Hepatocyte (in vitro differentiated cells): ENCODE results near the gene IQCM. TPM values are rescaled to one million over a fixed set of nuclear protein-coding genes. Genes with fewer than 3 reads are reported as not detected.

Experiments used
- DNase-seq: peaks from one replicate; pipeline ENCODE4 v3.0.0-alpha.2; 2016; ENCODE audit warnings: low spot score
- H2AFZ ChIP-seq: fragments of 200-600 bp; sonication (generic); 2 replicates; pipeline ENCODE4 v1.6.0; 2016; ENCODE audit warnings: antibody characterized with exemption, mild to moderate bottlenecking
- H3K27ac ChIP-seq: fragments of 200-600 bp; sonication (generic); 2 replicates; pipeline ENCODE4 v1.5.1; 2016; ENCODE audit warnings: mild to moderate bottlenecking
- H3K27me3 ChIP-seq: fragments of 200-600 bp; sonication (generic); 2 replicates; pipeline ENCODE4 v1.6.1; 2016
- H3K36me3 ChIP-seq: fragments of 200-600 bp; sonication (generic); replicated peaks from 2 replicates; pipeline ENCODE4 v1.5.1; 2016; ENCODE audit warnings: low read depth; ENCODE audit not compliant: insufficient read depth
- H3K4me1 ChIP-seq: fragments of 200-600 bp; sonication (generic); 2 replicates; pipeline ENCODE4 v1.5.1; 2016; ENCODE audit warnings: mild to moderate bottlenecking, moderate library complexity; ENCODE audit not compliant: insufficient read depth
- H3K4me2 ChIP-seq: fragments of 200-600 bp; sonication (generic); 2 replicates; pipeline ENCODE4 v1.6.0; 2016
- H3K4me3 ChIP-seq: fragments of 200-600 bp; sonication (generic); 2 replicates; pipeline ENCODE4 v1.5.1; 2016; ENCODE audit warnings: mild to moderate bottlenecking
- H3K79me2 ChIP-seq: fragments of 200-600 bp; sonication (generic); 2 replicates; pipeline ENCODE4 v1.6.0; 2017; ENCODE audit warnings: mild to moderate bottlenecking
- H3K9me2 ChIP-seq: fragments of 200-600 bp; sonication (generic); replicated peaks from 2 replicates; pipeline ENCODE4 v1.6.0; 2017; ENCODE audit warnings: mild to moderate bottlenecking; ENCODE audit not compliant: insufficient read depth
- H3K9me3 ChIP-seq: fragments of 200-600 bp; sonication (generic); 2 replicates; pipeline ENCODE4 v1.5.1; 2016; ENCODE audit warnings: low read depth, mild to moderate bottlenecking
- H4K20me1 ChIP-seq: fragments of 200-600 bp; sonication (generic); 2 replicates; pipeline ENCODE4 v1.6.0; 2016; ENCODE audit warnings: mild to moderate bottlenecking; ENCODE audit not compliant: insufficient read depth, poor library complexity, severe bottlenecking
- CTCF ChIP-seq: fragments of 200-600 bp; sonication (generic); IDR thresholded peaks from 2 replicates; pipeline ENCODE4 v1.5.1; 2016; ENCODE audit warnings: antibody characterized with exemption, mild to moderate bottlenecking; ENCODE audit not compliant: poor library complexity
- EZH2 ChIP-seq: fragments of 200-600 bp; sonication (generic); IDR thresholded peaks from 2 replicates; pipeline ENCODE4 v1.6.1; 2016; ENCODE audit warnings: antibody characterized with exemption, mild to moderate bottlenecking, borderline replicate concordance
- EZH2phosphoT487 ChIP-seq: fragments of 200-600 bp; sonication (generic); IDR thresholded peaks from one replicate; pipeline ENCODE4 v1.6.1; 2018; ENCODE audit warnings: antibody characterized with exemption, mild to moderate bottlenecking, low read depth, moderate library complexity; ENCODE audit not compliant: unreplicated experiment, severe bottlenecking
- WGBS: methylation state at CpG from one replicate; pipeline ENCODE4 v1.1.6; 2016; ENCODE audit warnings: low lambda C conversion rate; ENCODE audit errors: missing lambda C conversion rate; 5-methylcytosine and 5-hydroxymethylcytosine counted together
- polyA plus RNA-seq: library from polyadenylated mRNA; unstranded; fragments of >200 nt; fragmentation: Nextera tagmentation; extraction: Ambion mirVana; gene quantifications from 2 replicates; pipeline ENCODE4 v1.2.1, GENCODE V29; 2016
- total RNA-seq: library from RNA; depleted of rRNA; stranded (reverse); fragments of >200 nt; gene quantifications from 2 replicates; pipeline ENCODE4 v1.2.3, GENCODE V29; 2014

IQCM gene
- total and polyA plus RNA-seq, 2 experiments from 2014 or later, result 0.06 to 1.5 TPM

- Histone ChIP-seq H3K27ac (no peak overlapping the region), H3K4me2 (no peak overlapping the region), H3K9me2 (no peaks in the 10 kb centered on the region), H4K20me1 (no peaks in the 10 kb centered on the region), H3K4me3 (no peak overlapping the region), H3K4me1 (no peaks in the 10 kb centered on the region), H2AFZ (no peak overlapping the region), H3K27me3 (no peaks in the 10 kb centered on the region), H3K9me3 (no peaks in the 10 kb centered on the region), H3K79me2 (no peaks in the 10 kb centered on the region), H3K36me3 (no peaks in the 10 kb centered on the region)
- TF ChIP-seq EZH2, result no peak
- no peak for TF ChIP-seq CTCF
- TF ChIP-seq EZH2phosphoT487, result no peak
- WGBS, result 50% methylated on average over 2 of the region's 2 CpGs
- DNase-seq, result no peak
These were observed 116.0 kb downstream of the IQCM start for GRCh38 chr4:149699642-149700041.

- 74% methylated on average over 3 of the region's 3 CpGs for WGBS
- no peak for DNase-seq
- Histone ChIP-seq H3K4me1 (no peaks in the 10 kb centered on the region), H3K27ac (no peak overlapping the region), H3K9me2 (no peaks in the 10 kb centered on the region), H2AFZ (no peak overlapping the region), H3K4me2 (no peak overlapping the region), H3K9me3 (no peaks in the 10 kb centered on the region), H3K79me2 (no peaks in the 10 kb centered on the region), H3K4me3 (no peak overlapping the region), H4K20me1 (no peaks in the 10 kb centered on the region), H3K27me3 (no peaks in the 10 kb centered on the region), H3K36me3 (no peaks in the 10 kb centered on the region)
- TF ChIP-seq CTCF (no peak), EZH2 (no peak), EZH2phosphoT487 (no peak)
These were observed 124.9 kb downstream of the IQCM start for GRCh38 chr4:149690726-149691125.

- Histone ChIP-seq H3K36me3 (no peaks in the 10 kb centered on the region), H4K20me1 (no peaks in the 10 kb centered on the region), H3K9me2 (no peaks in the 10 kb centered on the region), H3K4me2 (no peak overlapping the region), H2AFZ (no peak overlapping the region), H3K27me3 (no peaks in the 10 kb centered on the region), H3K4me3 (no peak overlapping the region), H3K4me1 (no peaks in the 10 kb centered on the region), H3K79me2 (no peaks in the 10 kb centered on the region), H3K9me3 (no peaks in the 10 kb centered on the region), H3K27ac (no peak overlapping the region)
- no peak for DNase-seq
- no peak for TF ChIP-seq CTCF
- TF ChIP-seq EZH2, result no peak
- TF ChIP-seq EZH2phosphoT487, result no peak
- 63% methylated on average over 2 of the region's 2 CpGs for WGBS
These were observed 131.1 kb downstream of the IQCM start for GRCh38 chr4:149684516-149684915.

GRCh38 chr4:149676076-149676475 is 139.6 kb downstream of the IQCM start:
- H3K27ac ChIP-seq, result no peak overlapping the region
- no peaks in the 10 kb centered on the region for H4K20me1 ChIP-seq
- H3K4me3 ChIP-seq, result no peak overlapping the region
- no peaks in the 10 kb centered on the region for H3K79me2 ChIP-seq
- TF ChIP-seq CTCF (no peak), EZH2phosphoT487 (no peak), EZH2 (no peak)
- no peak overlapping the region for H2AFZ ChIP-seq
- H3K27me3 ChIP-seq, result no peaks in the 10 kb centered on the region
- H3K4me2 ChIP-seq, result no peak overlapping the region
- H3K9me2 ChIP-seq, result no peaks in the 10 kb centered on the region
- DNase-seq, result no peak
- 72% methylated on average over 3 of the region's 3 CpGs for WGBS
- no peaks in the 10 kb centered on the region for H3K36me3 ChIP-seq
- no peaks in the 10 kb centered on the region for H3K9me3 ChIP-seq
- H3K4me1 ChIP-seq, result no peaks in the 10 kb centered on the region
